GM18499 (cell line): ENCODE measurements around the gene MAT2A.

ENCODE experiments used
- ATAC-seq: cut with Tn5 transposase; IDR thresholded peaks from one replicate; pipeline ENCODE4 v1.9.1; 2021; ENCODE audit warnings: moderate number of reproducible peaks; ENCODE audit not compliant: insufficient read depth, unreplicated experiment

The MAT2A gene

GRCh38 chr2:85538507-85539360 is at the start of gene MAT2A:
MAT2A (plus strand) TSS chr2:85539168; CDS start chr2:85539288, 120 bp downstream.
- ATAC-seq, result peak; percentile 45

GRCh38 chr2:85490861-85491755 is 47.9 kb upstream of the MAT2A start:
- no peak for ATAC-seq

GRCh38 chr2:85496436-85496835 is 42.5 kb upstream of the MAT2A start:
- no peak for ATAC-seq

- ATAC-seq, result no peak
Measured at GRCh38 chr2:85497944-85498630, 40.9 kb upstream of the MAT2A start.

- no peak for ATAC-seq
Measured at GRCh38 chr2:85501248-85501647, 37.7 kb upstream of the MAT2A start.

GRCh38 chr2:85502720-85503119 is 36.2 kb upstream of the MAT2A start:
- no peak for ATAC-seq

- ATAC-seq, result no peak
Measured at GRCh38 chr2:85503168-85503850, 35.7 kb upstream of the MAT2A start.

- ATAC-seq, result no peak
Measured at GRCh38 chr2:85503851-85504777, 34.9 kb upstream of the MAT2A start.

- ATAC-seq, result no peak
Measured at GRCh38 chr2:85504778-85505261, 34.1 kb upstream of the MAT2A start.

GRCh38 chr2:85505551-85506238 is 33.3 kb upstream of the MAT2A start:
- no peak for ATAC-seq

- ATAC-seq, result no peak
Measured at GRCh38 chr2:85506768-85507181, 32.2 kb upstream of the MAT2A start.

- no peak for ATAC-seq
Measured at GRCh38 chr2:85511008-85511811, 27.8 kb upstream of the MAT2A start.

GRCh38 chr2:85514323-85514722 is 24.6 kb upstream of the MAT2A start:
- no peak for ATAC-seq

GRCh38 chr2:85516653-85517389 is 22.1 kb upstream of the MAT2A start:
- no peak for ATAC-seq

- ATAC-seq, result no peak
Measured at GRCh38 chr2:85522090-85522647, 16.8 kb upstream of the MAT2A start.

GRCh38 chr2:85523062-85523902 is 15.7 kb upstream of the MAT2A start:
- no peak for ATAC-seq
